HepG2 (cell line): ENCODE measurements around the gene SPIRE1. TPM values are rescaled to one million over a fixed set of nuclear protein-coding genes. Genes with fewer than 3 reads are reported as not detected.
A peak's percentile ranks its signal among the peaks of the same experiment; 100 is the strongest.

Source experiments
- ATAC-seq: fragments of 200-7000 bp; cut with Tn5 transposase; 3 replicates; pipeline ENCODE4 v1.9.1; 2020; ENCODE audit warnings: mild to moderate bottlenecking, moderate library complexity
- BruUV-seq: library from RNA; stranded (reverse); fragments of 400-500 nt; replicated peaks from 2 replicates; lab custom pipeline; 2021; lab: Mats Ljungman, UMichigan
- CTCF ChIA-PET: fragments of 300-600 bp; formaldehyde crosslinking; extraction: SDS; loops from one replicate; lab custom pipeline; 2021; ENCODE audit warnings: low total read pairs, inconsistent platforms, low intra/inter-chr PET ratio; lab: Yijun Ruan, JAX
- POLR2A ChIA-PET: fragments of 350-600 bp; sonication (Branson Sonifier 250); formaldehyde crosslinking; loops from one replicate; lab custom pipeline; 2020; ENCODE audit warnings: antibody characterized with exemption, inconsistent platforms; lab: Yijun Ruan, JAX
- DNase-seq: peaks from one replicate; pipeline ENCODE4 v3.0.0-alpha.2; 2015; ENCODE audit warnings: low spot score
- FAIRE-seq: peaks from 3 replicates; lab custom pipeline; 2011; peaks lifted over from hg19 to GRCh38; lab: Jason Lieb, UNC
- H2AFZ ChIP-seq: one replicate; pipeline ENCODE4 v1.6.1; 2011; ENCODE audit warnings: low read length, inconsistent platforms
- H3K27ac ChIP-seq: fragments of 300-600 bp; 3 replicates; pipeline ENCODE4 v1.8.0; 2011; ENCODE audit warnings: mixed run types, mild to moderate bottlenecking, mixed read lengths, low read length, inconsistent platforms; ENCODE audit not compliant: insufficient read depth; ENCODE audit errors: extremely low read length
- H3K27me3 ChIP-seq, 2 experiments: fragments of 200-600 bp in 1 of 2; 2 replicates in 1 of 2; 3 replicates in 1 of 2; pipeline versions ENCODE4 v1.6.0 to v1.8.0; 2011; ENCODE audit warnings: low read length in 2 of 2, mild to moderate bottlenecking in 2 of 2, moderate library complexity in 2 of 2, inconsistent platforms in 1 of 2; ENCODE audit not compliant: insufficient read depth in 2 of 2, control insufficient read depth in 1 of 2
- H3K36me3 ChIP-seq, 2 experiments: fragments of 200-600 bp in 1 of 2; replicated peaks in 1 of 2; 2 replicates in 1 of 2; 3 replicates in 1 of 2; pipeline versions ENCODE4 v1.5.1 to v1.8.0; 2011; ENCODE audit warnings: low read length in 2 of 2, inconsistent platforms in 1 of 2; ENCODE audit not compliant: insufficient read depth in 2 of 2, control insufficient read depth in 1 of 2
- H3K4me1 ChIP-seq: 2 replicates; pipeline ENCODE4 v1.5.1; 2012; ENCODE audit warnings: low read length, inconsistent platforms; ENCODE audit not compliant: insufficient read depth
- H3K4me2 ChIP-seq: 2 replicates; pipeline ENCODE4 v1.6.0; 2011; ENCODE audit warnings: low read depth, low read length, inconsistent platforms
- H3K4me3 ChIP-seq, 3 experiments: fragments of 200-600 bp in 1 of 3; sonication (generic), shearing (Covaris generic) in 1 of 3; replicated peaks in 1 of 3; 2 replicates each; pipeline ENCODE4 v1.5.1; 2011 to 2016; ENCODE audit warnings: low read length in 3 of 3, inconsistent platforms in 2 of 3, low read depth in 2 of 3, mild to moderate bottlenecking in 2 of 3, control low read depth in 1 of 3, mixed read lengths in 1 of 3; ENCODE audit not compliant: insufficient read depth in 1 of 3
- H3K79me2 ChIP-seq: one replicate; pipeline ENCODE4 v1.6.1; 2011; ENCODE audit warnings: low read length, inconsistent platforms; ENCODE audit not compliant: insufficient read depth
- H3K9ac ChIP-seq: 2 replicates; pipeline ENCODE4 v1.6.0; 2011; ENCODE audit warnings: mild to moderate bottlenecking, low read depth, low read length, inconsistent platforms; ENCODE audit not compliant: insufficient read depth
- H3K9me3 ChIP-seq: 2 replicates; pipeline ENCODE4 v1.5.1; 2012; ENCODE audit warnings: mild to moderate bottlenecking, low read length
- H4K20me1 ChIP-seq: 2 replicates; pipeline ENCODE4 v1.6.0; 2011; ENCODE audit warnings: inconsistent platforms, mild to moderate bottlenecking, low read length, moderate library complexity; ENCODE audit not compliant: insufficient read depth
- ATM ChIP-seq: fragments of 450-650 bp; IDR thresholded peaks from 2 replicates; pipeline ENCODE4 v1.7.1; 2017; ENCODE audit warnings: mild to moderate bottlenecking, borderline replicate concordance
- FOXA1 ChIP-seq, 2 experiments: fragments of 450-650 bp in 1 of 2; sonication (generic) in 1 of 2; formaldehyde crosslinking in 1 of 2; IDR thresholded peaks; 2 replicates each; pipeline versions ENCODE4 v1.4.0 to v1.6.1; 2016 to 2020; ENCODE audit warnings: missing genetic modification reagents in 1 of 2
- FOXK2 ChIP-seq: fragments of 450-650 bp; IDR thresholded peaks from 2 replicates; pipeline ENCODE4 v1.6.1; 2016
- JUNB ChIP-seq: sonication (generic); formaldehyde crosslinking; IDR thresholded peaks from 2 replicates; pipeline ENCODE4 v1.8.0; 2022; ENCODE audit warnings: missing genetic modification reagents, mild to moderate bottlenecking, borderline replicate concordance
- NFRKB ChIP-seq: fragments of 450-650 bp; IDR thresholded peaks from 2 replicates; pipeline ENCODE4 v1.6.1; 2017
- NONO ChIP-seq, 2 experiments: fragments of 450-650 bp in 1 of 2; sonication (generic) in 1 of 2; formaldehyde crosslinking in 1 of 2; IDR thresholded peaks in 1 of 2; conservative IDR thresholded peaks in 1 of 2; 2 replicates each; pipeline versions ENCODE4 v1.6.1 to v1.8.0; 2017 to 2022; ENCODE audit warnings: mild to moderate bottlenecking in 1 of 2, missing genetic modification reagents in 1 of 2, moderate library complexity in 1 of 2
- PHB2 ChIP-seq: fragments of 450-650 bp; IDR thresholded peaks from 2 replicates; pipeline ENCODE4 v1.6.1; 2018; ENCODE audit not compliant: partially characterized antibody
- POLR2A ChIP-seq, 2 experiments: IDR thresholded peaks; 2 replicates each; pipeline ENCODE4 v1.6.1; 2011; ENCODE audit warnings: low read depth in 2 of 2, low read length in 2 of 2, mild to moderate bottlenecking in 1 of 2, moderate library complexity in 1 of 2; ENCODE audit not compliant: insufficient read depth in 1 of 2
- TARDBP ChIP-seq: sonication (generic); formaldehyde crosslinking; IDR thresholded peaks from 2 replicates; pipeline ENCODE4 v1.8.0; 2022; ENCODE audit warnings: mild to moderate bottlenecking, missing genetic modification reagents
- ZNF282 ChIP-seq: fragments of 450-650 bp; IDR thresholded peaks from 2 replicates; pipeline ENCODE4 v1.6.1; 2018; ENCODE audit not compliant: partially characterized antibody
- ZNF333 ChIP-seq: sonication (generic); formaldehyde crosslinking; IDR thresholded peaks from 2 replicates; pipeline ENCODE4 v1.4.0; 2020; ENCODE audit warnings: mild to moderate bottlenecking, missing genetic modification reagents, borderline replicate concordance
- ZNF562 ChIP-seq: sonication (generic); formaldehyde crosslinking; IDR thresholded peaks from 2 replicates; pipeline ENCODE4 v1.8.0; 2022; ENCODE audit warnings: missing genetic modification reagents, borderline replicate concordance
- WGBS: methylation state at CpG from one replicate; pipeline ENCODE4 v1.1.6; 2017; ENCODE audit warnings: low lambda C conversion rate; 5-methylcytosine and 5-hydroxymethylcytosine counted together
- in situ Hi-C: cut with HindIII; loops from 2 replicates; pipeline ENCODE4 v1.10.0; 2017; ENCODE audit warnings: low pct_unique_long_range_greater_than_20kb; ENCODE audit not compliant: extremely low pct_ligation_motif_present
- intact Hi-C: fragments of 100-400 bp; cut with micrococcal nuclease; formaldehyde crosslinking; loops from one replicate; pipeline ENCODE4 v1.10.0; 2022; ENCODE audit not compliant: unreplicated experiment
- polyA plus RNA-seq, 8 experiments: library from polyadenylated mRNA; depleted of rRNA in 3 of 8; stranded (reverse) in 7 of 8; unstranded in 1 of 8; fragments of >200 nt; fragmentation: Illumina TruSeq in 4 of 8; extraction: Trizol in 4 of 8; gene quantifications; 2 replicates each; pipeline versions ENCODE4 v1.2.1 to v1.2.3, GENCODE V29; 2011 to 2016; ENCODE audit warnings: low read depth in 4 of 8, missing spikeins in 1 of 8, mixed read lengths in 1 of 8; ENCODE audit not compliant: insufficient read depth in 1 of 8
- total RNA-seq, 5 experiments: library from RNA; depleted of rRNA; stranded (reverse); fragments of >200 nt; fragmentation: Illumina TruSeq; extraction: Trizol; gene quantifications; 2 replicates each; pipeline ENCODE4 v1.2.3, GENCODE V29; 2016; ENCODE audit warnings: low read depth in 1 of 5
- TF ChIP-seq, protein P1 (sequence below): fragments of 450-650 bp; IDR thresholded peaks from 2 replicates; pipeline ENCODE4 v1.6.1; 2016
- TF ChIP-seq, protein P2 (sequence below): sonication (generic); formaldehyde crosslinking; IDR thresholded peaks from 2 replicates; pipeline ENCODE4 v1.5.0; 2020; ENCODE audit warnings: mild to moderate bottlenecking, low read depth, missing genetic modification reagents, borderline replicate concordance
- TF ChIP-seq, protein P3 (sequence below): fragments of 450-650 bp; IDR thresholded peaks from 2 replicates; pipeline ENCODE4 v1.6.1; 2017

The SPIRE1 gene
- total and polyA plus RNA-seq, 2 of the 13 experiments (the other 11 are each of a cell fraction or from before 2014, with no cell fraction given): 9.9 to 21.3 TPM

DNA sequence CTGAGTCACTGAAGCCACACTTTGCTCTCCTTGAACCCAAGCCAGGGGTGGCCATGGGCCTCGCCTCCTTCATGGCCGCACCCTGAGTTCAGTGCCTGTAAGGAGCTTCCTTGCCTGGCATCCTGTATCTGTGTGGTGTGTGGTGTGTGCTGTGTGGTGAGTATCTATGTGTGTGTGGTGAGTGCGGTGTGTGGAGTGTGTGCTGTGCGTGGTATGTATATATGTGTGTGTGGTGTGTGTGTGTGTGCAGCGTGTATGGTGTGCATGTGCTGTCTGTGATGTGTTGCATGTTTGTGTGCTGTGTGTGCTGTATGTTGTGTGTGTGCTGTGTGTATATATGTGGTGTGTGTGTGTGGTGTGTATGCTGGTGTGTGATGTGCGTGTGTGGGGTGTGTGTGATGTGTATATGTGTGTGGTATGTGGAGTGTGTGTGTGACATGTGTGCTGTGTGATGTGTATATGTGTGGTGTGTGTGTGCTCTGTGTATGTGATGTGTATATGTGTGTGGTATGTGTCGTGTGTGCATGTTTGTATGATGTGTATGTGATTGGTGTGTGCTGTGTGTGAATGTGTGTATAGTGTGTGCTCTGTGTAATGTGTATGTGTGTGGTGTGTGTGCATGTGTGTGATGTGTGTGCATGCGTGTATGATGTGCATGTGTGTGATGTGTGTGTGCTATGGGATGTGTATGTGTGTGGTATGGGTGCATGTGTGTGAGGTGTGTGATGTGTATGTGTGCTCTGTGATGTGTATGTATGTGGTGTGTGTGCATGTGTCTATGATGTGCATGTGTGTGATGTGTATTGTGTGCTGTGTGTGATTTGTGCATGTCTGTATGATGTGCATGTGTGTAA is 227.5 kb downstream of the SPIRE1 start:
- no peak; the same call in 1 of the 3 replicates for ATAC-seq
- H3K36me3 ChIP-seq: peaks cover 6 to 36% of the 10 kb centered on the region in 2 experiments; a peak in 4 of 5 replicates
- H3K4me2 ChIP-seq: no peak overlapping the region
- in situ Hi-C loops (no loop called here), intact Hi-C loops (no loop called here)
- H3K4me3 ChIP-seq: no peak overlapping the region
- H3K27me3 ChIP-seq: no peaks in the 10 kb centered on the region
- 86% methylated on average over 8 of the region's 8 CpGs for WGBS
- H2AFZ ChIP-seq: no peak overlapping the region
- POLR2A ChIA-PET: no interaction called here
- no peaks in the 10 kb centered on the region for H4K20me1 ChIP-seq
- H3K9me3 ChIP-seq: no peaks in the 10 kb centered on the region
- no peak overlapping the region for H3K9ac ChIP-seq
- BruUV-seq: no TSS peak
- FAIRE-seq: peak; percentile 63
- no peaks in the 10 kb centered on the region for H3K4me1 ChIP-seq
- CTCF ChIA-PET: no interaction called here
- no peak overlapping the region for H3K27ac ChIP-seq
- H3K79me2 ChIP-seq: no peaks in the 10 kb centered on the region
- DNase-seq: no peak
- TF ChIP-seq, protein P1, sequence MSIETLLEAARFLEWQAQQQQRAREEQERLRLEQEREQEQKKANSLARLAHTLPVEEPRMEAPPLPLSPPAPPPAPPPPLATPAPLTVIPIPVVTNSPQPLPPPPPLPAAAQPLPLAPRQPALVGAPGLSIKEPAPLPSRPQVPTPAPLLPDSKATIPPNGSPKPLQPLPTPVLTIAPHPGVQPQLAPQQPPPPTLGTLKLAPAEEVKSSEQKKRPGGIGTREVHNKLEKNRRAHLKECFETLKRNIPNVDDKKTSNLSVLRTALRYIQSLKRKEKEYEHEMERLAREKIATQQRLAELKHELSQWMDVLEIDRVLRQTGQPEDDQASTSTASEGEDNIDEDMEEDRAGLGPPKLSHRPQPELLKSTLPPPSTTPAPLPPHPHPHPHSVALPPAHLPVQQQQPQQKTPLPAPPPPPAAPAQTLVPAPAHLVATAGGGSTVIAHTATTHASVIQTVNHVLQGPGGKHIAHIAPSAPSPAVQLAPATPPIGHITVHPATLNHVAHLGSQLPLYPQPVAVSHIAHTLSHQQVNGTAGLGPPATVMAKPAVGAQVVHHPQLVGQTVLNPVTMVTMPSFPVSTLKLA: peak; percentile 57
- TF ChIP-seq NONO (IDR thresholded peaks at IDR 0.05) (0 out of 2 replicates have a peak, but pooled peaks have one; percentile 42), NONO (CRISPR knock-in tag; conservative IDR thresholded peaks at IDR 0.05) (peak; percentile 60; the same call in 1 of the 2 replicates), ZNF282 (peak; percentile 65), ZNF562 (CRISPR knock-in tag) (no peak), FOXK2 (peak; percentile 61; the same call in 1 of the 2 replicates), PHB2 (peak; percentile 80), JUNB (CRISPR knock-in tag) (peak; percentile 36; the same call in 1 of the 2 replicates), ATM (peak; percentile 48; the same call in 1 of the 2 replicates), NFRKB (no peak), POLR2A (IDR thresholded peaks at IDR 0.05; ENCODE audit: insufficient read depth in 1 of 2, low read depth in 2 of 2, low read length in 2 of 2) (0 out of 4 replicates have a peak, but pooled peaks of 1 of the 2 experiments have one; percentile 28), ZNF333 (CRISPR knock-in tag) (no peak), TARDBP (CRISPR knock-in tag) (peak; percentile 32; the same call in 1 of the 2 replicates), FOXA1 (IDR thresholded peaks at IDR 0.05) (peak; percentile 15; the same call in 1 of the 2 replicates), FOXA1 (CRISPR knock-in tag; IDR thresholded peaks at IDR 0.05) (no peak)
- TF ChIP-seq, protein P2, sequence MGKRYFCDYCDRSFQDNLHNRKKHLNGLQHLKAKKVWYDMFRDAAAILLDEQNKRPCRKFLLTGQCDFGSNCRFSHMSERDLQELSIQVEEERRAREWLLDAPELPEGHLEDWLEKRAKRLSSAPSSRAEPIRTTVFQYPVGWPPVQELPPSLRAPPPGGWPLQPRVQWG: no peak
- TF ChIP-seq, protein P3, sequence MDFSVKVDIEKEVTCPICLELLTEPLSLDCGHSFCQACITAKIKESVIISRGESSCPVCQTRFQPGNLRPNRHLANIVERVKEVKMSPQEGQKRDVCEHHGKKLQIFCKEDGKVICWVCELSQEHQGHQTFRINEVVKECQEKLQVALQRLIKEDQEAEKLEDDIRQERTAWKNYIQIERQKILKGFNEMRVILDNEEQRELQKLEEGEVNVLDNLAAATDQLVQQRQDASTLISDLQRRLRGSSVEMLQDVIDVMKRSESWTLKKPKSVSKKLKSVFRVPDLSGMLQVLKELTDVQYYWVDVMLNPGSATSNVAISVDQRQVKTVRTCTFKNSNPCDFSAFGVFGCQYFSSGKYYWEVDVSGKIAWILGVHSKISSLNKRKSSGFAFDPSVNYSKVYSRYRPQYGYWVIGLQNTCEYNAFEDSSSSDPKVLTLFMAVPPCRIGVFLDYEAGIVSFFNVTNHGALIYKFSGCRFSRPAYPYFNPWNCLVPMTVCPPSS: peak; percentile 65; the same call in 1 of the 2 replicates
